Muscle of leg (tissue), 11 donors: ENCODE measurements around the gene CLDN18. TPM values are rescaled to one million over a fixed set of nuclear protein-coding genes. Genes with fewer than 3 reads are reported as not detected.

ENCODE experiments used
- DNase-seq: peaks from one replicate; pipeline ENCODE4 v3.0.0; 2013
- H3K27ac ChIP-seq: one replicate; pipeline ENCODE4 v1.5.1; 2013; ENCODE audit warnings: mild to moderate bottlenecking, low read length, control low read depth
- H3K27me3 ChIP-seq: one replicate; pipeline ENCODE4 v1.6.1; 2013; ENCODE audit warnings: low read length; ENCODE audit not compliant: control insufficient read depth, insufficient read depth
- H3K36me3 ChIP-seq: one replicate; pipeline ENCODE4 v1.6.1; 2013; ENCODE audit warnings: low read length; ENCODE audit not compliant: control insufficient read depth, insufficient read depth
- H3K4me1 ChIP-seq: one replicate; pipeline ENCODE4 v1.6.1; 2013; ENCODE audit warnings: low read length; ENCODE audit not compliant: control insufficient read depth, insufficient read depth
- H3K4me3 ChIP-seq: one replicate; pipeline ENCODE4 v1.5.1; 2013; ENCODE audit warnings: low read length, control low read depth
- H3K9me3 ChIP-seq: replicated peaks from 2 replicates; pipeline ENCODE4 v1.6.1; 2013; ENCODE audit warnings: low read depth, low read length; ENCODE audit not compliant: control insufficient read depth
- WGBS: methylation state at CpG from one replicate; pipeline ENCODE4 v1.1.5; 2013; ENCODE audit warnings: missing lambda C conversion rate; ENCODE audit not compliant: insufficient coverage; 5-methylcytosine and 5-hydroxymethylcytosine counted together
- polyA plus RNA-seq, 8 donors: library from polyadenylated mRNA; unstranded; fragments of 120-200 nt; gene quantifications; one replicate each; pipeline versions ENCODE4 v1.2.1 to v1.2.3, GENCODE V29; 2013; ENCODE audit warnings: inconsistent platforms in 1 of 8, low replicate concordance in 1 of 8; ENCODE audit not compliant: insufficient read length in 8 of 8, insufficient read depth in 1 of 8
- total RNA-seq: library from RNA; stranded (reverse); fragments of 120-200 nt; gene quantifications from one replicate; pipeline ENCODE4 v1.2.4, GENCODE V29; 2013

CLDN18 gene
- total and polyA plus RNA-seq, 9 donors: 0.35 to 1.9 (median 0.58) TPM; not detected in 1

GRCh38 chr3:138060792-138061191 is 50.8 kb downstream of the CLDN18 start:
- Histone ChIP-seq H3K4me3 (no peak overlapping the region), H3K27ac (no peak overlapping the region), H3K9me3 (no peaks in the 10 kb centered on the region), H3K27me3 (no peaks in the 10 kb centered on the region), H3K36me3 (peaks cover 26% of the 10 kb centered on the region), H3K4me1 (no peaks in the 10 kb centered on the region)
- DNase-seq: no peak
- 86% methylated on average over 1 of the region's 2 CpGs for WGBS

GRCh38 chr3:138062037-138062436 is 52.1 kb downstream of the CLDN18 start:
- WGBS: 100% methylated on average over 1 of the region's 2 CpGs
- Histone ChIP-seq H3K9me3 (no peaks in the 10 kb centered on the region), H3K4me1 (no peaks in the 10 kb centered on the region), H3K4me3 (no peak overlapping the region), H3K36me3 (peaks cover 35% of the 10 kb centered on the region), H3K27ac (no peak overlapping the region), H3K27me3 (no peaks in the 10 kb centered on the region)
- no peak for DNase-seq

GRCh38 chr3:138062626-138063025 is 52.7 kb downstream of the CLDN18 start:
- H3K27ac ChIP-seq: no peak overlapping the region
- no peaks in the 10 kb centered on the region for H3K4me1 ChIP-seq
- H3K36me3 ChIP-seq: peaks cover 41% of the 10 kb centered on the region
- H3K4me3 ChIP-seq: no peak overlapping the region
- no peak for DNase-seq
- no peaks in the 10 kb centered on the region for H3K9me3 ChIP-seq
- H3K27me3 ChIP-seq: no peaks in the 10 kb centered on the region
- 43% methylated on average over 1 of the region's 1 CpG for WGBS

- no peak for DNase-seq
- Histone ChIP-seq H3K9me3 (no peaks in the 10 kb centered on the region), H3K27me3 (no peaks in the 10 kb centered on the region), H3K4me1 (no peaks in the 10 kb centered on the region), H3K27ac (no peak overlapping the region), H3K36me3 (peaks cover 49% of the 10 kb centered on the region), H3K4me3 (no peak overlapping the region)
- 90% methylated on average over 2 of the region's 4 CpGs for WGBS
Observed at GRCh38 chr3:138063416-138063815, 53.5 kb downstream of the CLDN18 start.

GRCh38 chr3:138065949-138066348 is 56.0 kb downstream of the CLDN18 start:
- Histone ChIP-seq H3K27ac (no peak overlapping the region), H3K27me3 (no peaks in the 10 kb centered on the region), H3K4me1 (no peaks in the 10 kb centered on the region), H3K9me3 (no peaks in the 10 kb centered on the region), H3K4me3 (no peak overlapping the region), H3K36me3 (peaks cover 53% of the 10 kb centered on the region)
- WGBS: no CpG with 5 or more reads among the region's 2 CpGs
- no peak for DNase-seq

GRCh38 chr3:138066383-138066782 is 56.4 kb downstream of the CLDN18 start:
- Histone ChIP-seq H3K27me3 (no peaks in the 10 kb centered on the region), H3K4me3 (no peak overlapping the region), H3K27ac (no peak overlapping the region), H3K9me3 (no peaks in the 10 kb centered on the region), H3K4me1 (no peaks in the 10 kb centered on the region), H3K36me3 (peaks cover 58% of the 10 kb centered on the region)
- WGBS: 67% methylated on average over 1 of the region's 8 CpGs
- no peak for DNase-seq

GRCh38 chr3:138066972-138067371 is 57.0 kb downstream of the CLDN18 start:
- no peak for DNase-seq
- no CpG with 5 or more reads among the region's 3 CpGs for WGBS
- Histone ChIP-seq H3K4me3 (no peak overlapping the region), H3K27me3 (no peaks in the 10 kb centered on the region), H3K27ac (no peak overlapping the region), H3K36me3 (peaks cover 59% of the 10 kb centered on the region), H3K9me3 (no peaks in the 10 kb centered on the region), H3K4me1 (no peaks in the 10 kb centered on the region)

- WGBS: 87% methylated on average over 8 of the region's 8 CpGs
- H3K27me3 ChIP-seq: no peaks in the 10 kb centered on the region
- no peak overlapping the region for H3K4me3 ChIP-seq
- H3K27ac ChIP-seq: no peak overlapping the region
- peaks cover 56% of the 10 kb centered on the region for H3K36me3 ChIP-seq
- no peak for DNase-seq
- H3K9me3 ChIP-seq: no peaks in the 10 kb centered on the region
- H3K4me1 ChIP-seq: no peaks in the 10 kb centered on the region
Observed at GRCh38 chr3:138068046-138068445, 58.1 kb downstream of the CLDN18 start.

GRCh38 chr3:138068579-138069174 is 58.7 kb downstream of the CLDN18 start:
- no peaks in the 10 kb centered on the region for H3K4me1 ChIP-seq
- no peak overlapping the region for H3K4me3 ChIP-seq
- peaks cover 52% of the 10 kb centered on the region for H3K36me3 ChIP-seq
- no peak overlapping the region for H3K27ac ChIP-seq
- DNase-seq: peak; percentile 72
- no peaks in the 10 kb centered on the region for H3K27me3 ChIP-seq
- H3K9me3 ChIP-seq: no peaks in the 10 kb centered on the region
- WGBS: 3% methylated on average over 5 of the region's 14 CpGs

GRCh38 chr3:138070006-138070405 is 60.0 kb downstream of the CLDN18 start:
- no peak for DNase-seq
- no peak overlapping the region for H3K27ac ChIP-seq
- H3K9me3 ChIP-seq: no peaks in the 10 kb centered on the region
- WGBS: no CpG with 5 or more reads among the region's 4 CpGs
- peaks cover 41% of the 10 kb centered on the region for H3K36me3 ChIP-seq
- H3K4me3 ChIP-seq: no peak overlapping the region
- no peaks in the 10 kb centered on the region for H3K27me3 ChIP-seq
- H3K4me1 ChIP-seq: no peaks in the 10 kb centered on the region

- no peaks in the 10 kb centered on the region for H3K27me3 ChIP-seq
- no peak overlapping the region for H3K27ac ChIP-seq
- DNase-seq: no peak
- H3K9me3 ChIP-seq: no peaks in the 10 kb centered on the region
- no peaks in the 10 kb centered on the region for H3K4me1 ChIP-seq
- 83% methylated on average over 6 of the region's 8 CpGs for WGBS
- peaks cover 38% of the 10 kb centered on the region for H3K36me3 ChIP-seq
- no peak overlapping the region for H3K4me3 ChIP-seq
Observed at GRCh38 chr3:138072796-138073195, 62.8 kb downstream of the CLDN18 start.
